Mesenchymal stem cell (in vitro differentiated cells and primary cell): ENCODE measurements around the gene DAP.

Experiments used
- DNase-seq: peaks from one replicate; pipeline ENCODE4 v3.0.0-alpha.2; 2013
- H2AFZ ChIP-seq: one replicate; pipeline ENCODE4 v1.6.1; 2013; ENCODE audit warnings: low read depth, mild to moderate bottlenecking, control low read depth, inconsistent platforms, low read length, moderate library complexity
- H2AK5ac ChIP-seq: 2 replicates; pipeline ENCODE4 v1.6.1; 2013; ENCODE audit warnings: low read length, moderate library complexity, mild to moderate bottlenecking, inconsistent platforms; ENCODE audit not compliant: severe bottlenecking
- H2BK120ac ChIP-seq: one replicate; pipeline ENCODE4 v1.6.1; 2013; ENCODE audit warnings: low read depth, mild to moderate bottlenecking, inconsistent platforms, low read length, moderate library complexity
- H2BK12ac ChIP-seq, 2 experiments: one replicate each; pipeline ENCODE4 v1.6.1; 2013; ENCODE audit warnings: inconsistent platforms in 2 of 2, low read length in 2 of 2, mild to moderate bottlenecking in 2 of 2, moderate library complexity in 2 of 2, control low read depth in 1 of 2
- H2BK15ac ChIP-seq: one replicate; pipeline ENCODE4 v1.6.1; 2013; ENCODE audit warnings: mild to moderate bottlenecking, low read depth, inconsistent platforms; ENCODE audit not compliant: poor library complexity, severe bottlenecking
- H2BK5ac ChIP-seq: 2 replicates; pipeline ENCODE4 v1.6.1; 2013; ENCODE audit warnings: low read depth, mild to moderate bottlenecking, low read length, control low read depth, inconsistent platforms; ENCODE audit not compliant: poor library complexity, severe bottlenecking
- H3K14ac ChIP-seq, 2 experiments: one replicate each; pipeline ENCODE4 v1.6.1; 2013; ENCODE audit warnings: inconsistent platforms in 2 of 2, low read length in 2 of 2, control low read depth in 1 of 2, mild to moderate bottlenecking in 1 of 2, moderate library complexity in 1 of 2
- H3K18ac ChIP-seq, 2 experiments: one replicate each; pipeline ENCODE4 v1.6.1; 2013; ENCODE audit warnings: inconsistent platforms in 2 of 2, low read length in 2 of 2, control low read depth in 1 of 2, low read depth in 1 of 2, mild to moderate bottlenecking in 1 of 2
- H3K23ac ChIP-seq, 2 experiments: one replicate each; pipeline ENCODE4 v1.6.1; 2013; ENCODE audit warnings: inconsistent platforms in 2 of 2, low read length in 2 of 2, mild to moderate bottlenecking in 2 of 2, moderate library complexity in 2 of 2, control low read depth in 1 of 2
- H3K27ac ChIP-seq: 2 replicates; pipeline ENCODE4 v1.5.1; 2013; ENCODE audit warnings: mild to moderate bottlenecking, moderate library complexity, low read length, control low read depth, inconsistent platforms; ENCODE audit not compliant: poor library complexity, severe bottlenecking
- H3K27me3 ChIP-seq, 2 experiments: 2 replicates each; pipeline versions ENCODE4 v1.6.1 to v1.7.0; 2013; ENCODE audit warnings: low read length in 2 of 2, mild to moderate bottlenecking in 2 of 2, moderate library complexity in 2 of 2, control low read depth in 1 of 2, inconsistent platforms in 1 of 2; ENCODE audit not compliant: control insufficient read depth in 1 of 2, insufficient read depth in 1 of 2
- H3K36me3 ChIP-seq, 2 experiments: 2 replicates each; pipeline versions ENCODE4 v1.6.1 to v1.7.0; 2013; ENCODE audit warnings: low read length in 2 of 2, control low read depth in 1 of 2, inconsistent platforms in 1 of 2, low read depth in 1 of 2, mild to moderate bottlenecking in 1 of 2; ENCODE audit not compliant: insufficient read depth in 2 of 2, control insufficient read depth in 1 of 2
- H3K4ac ChIP-seq, 2 experiments: one replicate each; pipeline ENCODE4 v1.6.1; 2013; ENCODE audit warnings: inconsistent platforms in 2 of 2, low read length in 2 of 2, mild to moderate bottlenecking in 2 of 2, moderate library complexity in 2 of 2, control low read depth in 1 of 2, low read depth in 1 of 2
- H3K4me1 ChIP-seq: 2 replicates; pipeline ENCODE4 v1.6.1; 2013; ENCODE audit warnings: low read depth, low read length, control low read depth; ENCODE audit not compliant: control insufficient read depth, insufficient read depth
- H3K4me2 ChIP-seq: 2 replicates; pipeline ENCODE4 v1.6.1; 2013; ENCODE audit warnings: low read length, mild to moderate bottlenecking, inconsistent platforms; ENCODE audit not compliant: poor library complexity, severe bottlenecking
- H3K4me3 ChIP-seq, 2 experiments: 2 replicates each; pipeline versions ENCODE4 v1.5.1 to v1.7.0; 2013; ENCODE audit warnings: low read length in 2 of 2, mild to moderate bottlenecking in 2 of 2, control low read depth in 1 of 2, low read depth in 1 of 2; ENCODE audit not compliant: insufficient read depth in 1 of 2
- H3K79me1 ChIP-seq: replicated peaks from 2 replicates; pipeline ENCODE4 v1.6.1; 2013; ENCODE audit warnings: mild to moderate bottlenecking, control low read depth, low read length, inconsistent platforms; ENCODE audit not compliant: poor library complexity, severe bottlenecking
- H3K9ac ChIP-seq: 2 replicates; pipeline ENCODE4 v1.7.0; 2013; ENCODE audit warnings: mild to moderate bottlenecking, low read length, moderate library complexity
- H3K9me3 ChIP-seq: 2 replicates; pipeline ENCODE4 v1.7.0; 2013; ENCODE audit warnings: mild to moderate bottlenecking, low read length; ENCODE audit not compliant: control insufficient read depth
- H4K8ac ChIP-seq: one replicate; pipeline ENCODE4 v1.6.1; 2013; ENCODE audit warnings: inconsistent platforms, mild to moderate bottlenecking, low read length, moderate library complexity
- H4K91ac ChIP-seq: one replicate; pipeline ENCODE4 v1.6.1; 2013; ENCODE audit warnings: mild to moderate bottlenecking, low read length, inconsistent platforms
- WGBS: methylation state at CpG from one replicate; pipeline ENCODE4 v1.1.7; 2013; ENCODE audit warnings: mixed read lengths; 5-methylcytosine and 5-hydroxymethylcytosine counted together

Gene DAP

GRCh38 chr5:10733426-10733825 lies 27.6 kb downstream of the DAP start:
- no peak overlapping the region for H2AK5ac ChIP-seq
- WGBS, result 86% methylated on average over 1 of the region's 2 CpGs
- H3K9ac ChIP-seq, result no peak overlapping the region

DNA sequence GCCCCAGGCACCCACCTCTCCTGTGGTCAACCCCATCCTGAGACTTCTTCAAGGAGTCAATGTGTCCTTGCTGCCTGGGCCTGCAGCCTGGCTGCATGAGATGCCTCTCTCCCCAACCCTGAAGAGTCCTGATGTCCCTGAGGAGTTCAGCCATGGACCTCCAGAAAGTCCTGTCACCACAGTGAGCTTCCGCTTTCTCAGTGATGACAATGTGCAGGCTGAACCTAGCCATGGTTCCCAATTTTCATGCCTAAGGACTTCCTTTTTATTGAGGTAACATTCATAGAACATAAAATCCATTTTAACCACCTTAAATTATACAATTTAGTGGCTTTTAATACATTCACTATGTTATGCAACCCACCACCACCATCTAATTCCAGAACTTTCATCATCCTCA lies 29.1 kb downstream of the DAP start:
- Histone ChIP-seq H2BK15ac (no peak overlapping the region), H3K4me1 (peaks cover 29% of the 10 kb centered on the region), H3K14ac (no peak overlapping the region), H3K4me3 (no peak overlapping the region), H3K27ac (no peak overlapping the region), H2BK120ac (no peak overlapping the region), H3K18ac (no peak overlapping the region), H2BK5ac (no peak overlapping the region), H2AFZ (no peak overlapping the region), H3K79me1 (peaks cover 35% of the 10 kb centered on the region), H4K8ac (no peak overlapping the region), H3K9ac (no peak overlapping the region), H3K4me2 (no peak overlapping the region), H3K9me3 (no peaks in the 10 kb centered on the region), H3K23ac (no peak overlapping the region), H3K27me3 (no peaks in the 10 kb centered on the region), H3K4ac (no peak overlapping the region), H2AK5ac (no peak overlapping the region), H2BK12ac (no peak overlapping the region), H3K36me3 (peaks cover 33 to 34% of the 10 kb centered on the region in 2 experiments), H4K91ac (no peak overlapping the region)
- 93% methylated on average over 1 of the region's 1 CpG for WGBS
- no peak for DNase-seq

More at GRCh38 chr5:10733426-10733825, 27.6 kb downstream of the DAP start:
- H3K4me1 ChIP-seq, result peaks cover 24% of the 10 kb centered on the region
- H3K18ac ChIP-seq, result no peak overlapping the region
- H2BK12ac ChIP-seq, result no peak overlapping the region
- no peaks in the 10 kb centered on the region for H3K9me3 ChIP-seq
- no peak overlapping the region for H3K4me2 ChIP-seq
- H2AFZ ChIP-seq, result no peak overlapping the region
- H3K4me3 ChIP-seq, result no peak overlapping the region
- H2BK5ac ChIP-seq, result no peak overlapping the region
- peaks cover 33 to 41% of the 10 kb centered on the region in 2 experiments for H3K36me3 ChIP-seq
- no peak overlapping the region for H3K27ac ChIP-seq
- H3K79me1 ChIP-seq, result peaks cover 38% of the 10 kb centered on the region
- H3K27me3 ChIP-seq, result no peaks in the 10 kb centered on the region
- no peak overlapping the region for H4K91ac ChIP-seq
- no peak overlapping the region for H3K4ac ChIP-seq
- no peak overlapping the region for H2BK120ac ChIP-seq
- no peak for DNase-seq
- no peak overlapping the region for H3K23ac ChIP-seq
- no peak overlapping the region for H3K14ac ChIP-seq
- no peak overlapping the region for H4K8ac ChIP-seq
- no peak overlapping the region for H2BK15ac ChIP-seq

- no peak overlapping the region for H3K4me2 ChIP-seq
- H3K4ac ChIP-seq, result no peak overlapping the region
- peaks cover 28 to 31% of the 10 kb centered on the region in 2 experiments for H3K36me3 ChIP-seq
- H3K23ac ChIP-seq, result no peak overlapping the region
- H3K9me3 ChIP-seq, result no peaks in the 10 kb centered on the region
- H2AK5ac ChIP-seq, result peak overlapping the region; percentile 57
- peak overlapping the region; percentile 5 for H2BK5ac ChIP-seq
- H3K79me1 ChIP-seq, result peaks cover 30% of the 10 kb centered on the region
- H3K9ac ChIP-seq, result no peak overlapping the region
- 100% methylated on average over 4 of the region's 4 CpGs for WGBS
- peak overlapping the region in 1 of 2 experiments; percentile 10 for H2BK12ac ChIP-seq
- H4K91ac ChIP-seq, result no peak overlapping the region
- peaks cover 28% of the 10 kb centered on the region for H3K4me1 ChIP-seq
- no peak for DNase-seq
- H4K8ac ChIP-seq, result no peak overlapping the region
- no peaks in the 10 kb centered on the region for H3K27me3 ChIP-seq
- no peak overlapping the region for H3K18ac ChIP-seq
- peak overlapping the region in 1 of 2 experiments; percentile 22 for H3K14ac ChIP-seq
- H2BK120ac ChIP-seq, result no peak overlapping the region
- no peak overlapping the region for H3K4me3 ChIP-seq
- no peak overlapping the region for H2BK15ac ChIP-seq
- H3K27ac ChIP-seq, result no peak overlapping the region
- H2AFZ ChIP-seq, result no peak overlapping the region
These were observed 31.0 kb downstream of the DAP start for GRCh38 chr5:10730043-10730351.

GRCh38 chr5:10729320-10730042 lies 31.6 kb downstream of the DAP start:
- H2BK120ac ChIP-seq, result no peak overlapping the region
- H4K8ac ChIP-seq, result no peak overlapping the region
- DNase-seq, result no peak
- H2AK5ac ChIP-seq, result peak overlapping the region; percentile 57
- no peak overlapping the region for H3K4me3 ChIP-seq
- H2AFZ ChIP-seq, result no peak overlapping the region
- peaks cover 32% of the 10 kb centered on the region for H3K4me1 ChIP-seq
- H4K91ac ChIP-seq, result no peak overlapping the region
- H2BK5ac ChIP-seq, result peak overlapping the region; percentile 5
- peak overlapping the region in 1 of 2 experiments; percentile 10 for H2BK12ac ChIP-seq
- peaks cover 29% of the 10 kb centered on the region for H3K79me1 ChIP-seq
- H3K4me2 ChIP-seq, result no peak overlapping the region
- H3K4ac ChIP-seq, result no peak overlapping the region
- WGBS, result 95% methylated on average over 9 of the region's 9 CpGs
- no peak overlapping the region for H3K9ac ChIP-seq
- no peaks in the 10 kb centered on the region for H3K9me3 ChIP-seq
- peaks cover 30 to 31% of the 10 kb centered on the region in 2 experiments for H3K36me3 ChIP-seq
- no peaks in the 10 kb centered on the region for H3K27me3 ChIP-seq
- peak overlapping the region; percentile 33 for H3K27ac ChIP-seq
- no peak overlapping the region for H3K14ac ChIP-seq
- H2BK15ac ChIP-seq, result no peak overlapping the region
- no peak overlapping the region for H3K23ac ChIP-seq
- H3K18ac ChIP-seq, result no peak overlapping the region
